GM12878 (cell line): ENCODE measurements around the gene CLSTN2. TPM values are rescaled to one million over a fixed set of nuclear protein-coding genes. Genes with fewer than 3 reads are reported as not detected.

Experiments used
- ATAC-seq: fragments of 200-7000 bp; cut with Tn5 transposase; 3 replicates; pipeline ENCODE4 v1.9.1; 2020; ENCODE audit warnings: mild to moderate bottlenecking, moderate library complexity
- BruUV-seq: library from RNA; stranded (reverse); fragments of 400-500 nt; replicated peaks from 2 replicates; lab custom pipeline; 2021; lab: Mats Ljungman, UMichigan
- CTCF ChIA-PET: fragments of 300-600 bp; sonication (Branson Sonifier 250); formaldehyde crosslinking; extraction: SDS; loops from one replicate; lab custom pipeline; 2021; ENCODE audit warnings: inconsistent platforms; lab: Yijun Ruan, JAX
- POLR2A ChIA-PET: fragments of 350-600 bp; formaldehyde crosslinking; extraction: SDS; loops from one replicate; lab custom pipeline; 2021; ENCODE audit warnings: inconsistent platforms; lab: Charles Lee
- RAD21 ChIA-PET: fragments of 300-600 bp; sonication (Branson Sonifier 250); formaldehyde crosslinking; loops from one replicate; lab custom pipeline; 2023; ENCODE audit warnings: antibody characterized with exemption; ENCODE audit not compliant: unreplicated experiment; lab: Charles Lee
- SMC1A ChIA-PET: fragments of 300-600 bp; sonication (Branson Sonifier 250); formaldehyde crosslinking; loops from one replicate; lab custom pipeline; 2023; ENCODE audit not compliant: unreplicated experiment, uncharacterized antibody; lab: Charles Lee
- DNase-seq: peaks from one replicate; pipeline ENCODE4 v3.0.0-alpha.2; 2011; ENCODE audit warnings: low read depth, low spot score
- FAIRE-seq: peaks from 3 replicates; lab custom pipeline; 2011; peaks lifted over from hg19 to GRCh38; lab: Jason Lieb, UNC
- H2AFZ ChIP-seq: 2 replicates; pipeline ENCODE4 v1.6.0; 2011; ENCODE audit warnings: low read depth, low read length, control low read depth; ENCODE audit not compliant: control insufficient read depth
- H3K27ac ChIP-seq: 2 replicates; pipeline ENCODE4 v1.5.1; 2011; ENCODE audit warnings: control low read depth; ENCODE audit not compliant: control insufficient read depth, insufficient read depth
- H3K27me3 ChIP-seq, 2 experiments: replicated peaks in 1 of 2; 2 replicates each; pipeline versions ENCODE4 v1.6.0 to v1.6.1; 2011; ENCODE audit warnings: low read length in 1 of 2; ENCODE audit not compliant: control insufficient read depth in 2 of 2, insufficient read depth in 2 of 2
- H3K36me3 ChIP-seq, 2 experiments: 2 replicates each; pipeline ENCODE4 v1.5.1; 2011; ENCODE audit warnings: low read length in 1 of 2; ENCODE audit not compliant: control insufficient read depth in 2 of 2, insufficient read depth in 2 of 2
- H3K4me1 ChIP-seq: 2 replicates; pipeline ENCODE4 v1.6.1; 2011; ENCODE audit warnings: mild to moderate bottlenecking, low read length, moderate library complexity, mixed read lengths; ENCODE audit not compliant: control insufficient read depth, insufficient read depth
- H3K4me2 ChIP-seq: 2 replicates; pipeline ENCODE4 v1.6.0; 2011; ENCODE audit warnings: control low read depth; ENCODE audit not compliant: control insufficient read depth, insufficient read depth
- H3K4me3 ChIP-seq: fragments of 200-600 bp; sonication (generic); 2 replicates; pipeline ENCODE4 v1.5.1; 2016
- H3K79me2 ChIP-seq: 2 replicates; pipeline ENCODE4 v1.6.0; 2011; ENCODE audit warnings: low read length; ENCODE audit not compliant: control insufficient read depth, insufficient read depth
- H3K9ac ChIP-seq: 2 replicates; pipeline ENCODE4 v1.8.0; 2011; ENCODE audit warnings: low read length, control low read depth, mixed read lengths; ENCODE audit not compliant: control insufficient read depth, insufficient read depth
- H3K9me3 ChIP-seq: replicated peaks from 3 replicates; pipeline ENCODE4 v1.5.1; 2011; ENCODE audit warnings: mild to moderate bottlenecking, low read length; ENCODE audit not compliant: control insufficient read depth, insufficient read depth
- H4K20me1 ChIP-seq: 2 replicates; pipeline ENCODE4 v1.6.0; 2011; ENCODE audit not compliant: control insufficient read depth, insufficient read depth
- ATF7 ChIP-seq: fragments of 450-650 bp; IDR thresholded peaks from 2 replicates; pipeline ENCODE4 v1.6.1; 2016; ENCODE audit warnings: low read depth, mild to moderate bottlenecking
- CHD1 ChIP-seq: IDR thresholded peaks from 2 replicates; pipeline ENCODE4 v1.6.1; 2012; ENCODE audit warnings: low read depth, low read length, improper control_type of control experiment
- IKZF1 ChIP-seq: fragments of 450-650 bp; conservative IDR thresholded peaks from 2 replicates; pipeline ENCODE4 v1.6.1; 2017; ENCODE audit warnings: antibody characterized with exemption, mild to moderate bottlenecking
- MTA2 ChIP-seq: fragments of 450-650 bp; IDR thresholded peaks from 2 replicates; pipeline ENCODE4 v1.6.1; 2016; ENCODE audit warnings: low read depth, mild to moderate bottlenecking, moderate library complexity
- MTA3 ChIP-seq: IDR thresholded peaks from 2 replicates; pipeline ENCODE4 v1.6.1; 2012; ENCODE audit warnings: low read length, inconsistent platforms, borderline replicate concordance
- SIN3A ChIP-seq: IDR thresholded peaks from 2 replicates; pipeline ENCODE4 v1.6.1; 2012; ENCODE audit warnings: low read depth, low read length, improper control_type of control experiment
- SREBF2 ChIP-seq: IDR thresholded peaks from 2 replicates; pipeline ENCODE4 v1.6.1; 2012; ENCODE audit warnings: mild to moderate bottlenecking, low read length
- YBX1 ChIP-seq: fragments of 450-650 bp; IDR thresholded peaks from 2 replicates; pipeline ENCODE4 v1.6.1; 2016; ENCODE audit warnings: antibody characterized with exemption
- WGBS: methylation state at CpG from one replicate; pipeline ENCODE4 v1.1.6; 2016; ENCODE audit warnings: low lambda C conversion rate; ENCODE audit not compliant: insufficient replicate concordance, insufficient coverage; ENCODE audit errors: missing lambda C conversion rate; 5-methylcytosine and 5-hydroxymethylcytosine counted together
- in situ Hi-C: fragments of 300-500 bp; cut with MboI; formaldehyde crosslinking; loops from 9 replicates; pipeline ENCODE4 v1.14.3; 2018; ENCODE audit warnings: mixed read lengths
- intact Hi-C: fragments of 100-400 bp; cut with micrococcal nuclease; formaldehyde crosslinking; loops from one replicate; pipeline ENCODE4 v1.14.2; 2022; ENCODE audit not compliant: unreplicated experiment
- polyA plus RNA-seq, 11 experiments: library from polyadenylated mRNA; depleted of rRNA in 4 of 11; unstranded in 6 of 11; stranded (reverse) in 5 of 11; fragments of >200 nt; fragmentation: Nextera tagmentation in 4 of 11; fragmentation: Illumina TruSeq in 1 of 11; extraction: Ambion mirVana in 4 of 11; extraction: Trizol in 1 of 11; gene quantifications; 1 replicate in 1 of 11; 2 replicates in 10 of 11; pipeline versions ENCODE4 v1.2.1 to v1.2.3, GENCODE V29; 2011 to 2016; ENCODE audit warnings: inconsistent platforms in 2 of 11, missing spikeins in 2 of 11, low read depth in 1 of 11
- total RNA-seq, 4 experiments: library from RNA; depleted of rRNA in 3 of 4; stranded (reverse); fragments of >200 nt in 3 of 4; fragmentation: Illumina TruSeq in 1 of 4; extraction: Trizol in 1 of 4; gene quantifications; 2 replicates each; pipeline versions ENCODE4 v1.2.1 to v1.2.3, GENCODE V29; 2013 to 2021

Gene CLSTN2
- total and polyA plus RNA-seq, 10 of the 15 experiments (the other 5 are each of a cell fraction or from before 2014, with no cell fraction given): under 0.01 to 0.10 (median under 0.01) TPM; not detected in 5

DNA sequence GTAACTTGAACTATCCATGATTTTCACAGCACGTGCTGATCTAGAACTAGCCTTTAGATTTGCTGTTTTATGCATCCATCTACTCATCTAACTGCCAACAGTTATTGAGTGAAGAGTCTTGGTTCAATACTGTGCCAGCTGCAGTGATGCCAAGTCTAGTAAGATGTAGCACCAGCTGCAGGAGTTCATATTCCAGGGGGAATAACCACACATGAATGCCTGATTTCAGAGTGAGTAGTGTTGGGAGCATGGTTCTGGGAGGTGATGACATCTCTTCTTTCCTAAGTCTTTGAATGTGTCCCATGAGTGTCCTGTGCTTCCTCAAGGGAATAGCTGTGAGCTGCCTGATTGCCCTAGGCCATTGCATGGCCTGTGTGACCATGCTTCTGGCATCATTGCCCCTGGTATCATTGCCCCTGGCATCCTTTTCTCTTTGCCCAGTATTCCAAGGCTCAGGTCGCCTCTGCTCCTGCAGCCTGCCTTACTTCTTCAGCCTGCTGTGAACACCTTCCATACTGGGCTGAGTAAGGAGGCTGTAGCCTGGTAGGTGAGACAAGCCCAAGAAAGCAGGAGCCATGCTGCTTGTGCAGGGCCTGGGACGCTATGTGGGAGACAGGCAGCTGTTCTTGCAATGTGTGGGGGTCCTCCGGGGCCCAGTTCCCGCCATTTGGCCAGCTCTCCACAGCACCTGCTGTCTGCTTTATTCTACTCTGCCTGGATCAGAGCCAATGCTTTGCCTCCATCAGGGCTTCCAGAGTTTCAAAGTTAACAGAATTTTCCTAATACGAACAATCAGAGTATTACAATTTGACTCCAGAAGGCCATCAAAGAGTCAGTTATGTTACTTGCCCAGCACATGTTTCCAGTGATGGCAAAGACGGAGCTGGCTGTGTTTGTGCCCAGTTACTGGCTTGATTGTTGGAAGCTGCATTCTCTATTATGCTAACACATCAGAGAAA, 73.2 kb downstream of the CLSTN2 start:
- Histone ChIP-seq H3K27me3 (no peaks in the 10 kb centered on the region; a peak in 1 of 4 replicates), H3K9ac (no peak overlapping the region), H2AFZ (no peak overlapping the region), H3K36me3 (no peaks in the 10 kb centered on the region), H3K27ac (no peak overlapping the region), H3K9me3 (no peaks in the 10 kb centered on the region), H4K20me1 (no peaks in the 10 kb centered on the region), H3K79me2 (no peaks in the 10 kb centered on the region), H3K4me2 (no peak overlapping the region), H3K4me3 (no peak overlapping the region), H3K4me1 (no peaks in the 10 kb centered on the region)
- intact Hi-C loops: no loop called here
- CTCF ChIA-PET: interaction anchor here (0.5 to 0.6 kb wide), 2 partner anchors 113 to 1089 kb away, joined by 3 read pairs; no protein-coding TSS in a partner anchor
- FAIRE-seq: no peak
- SMC1A ChIA-PET: no interaction called here
- in situ Hi-C loops: no loop called here
- POLR2A ChIA-PET: no interaction called here
- BruUV-seq: no TSS peak
- TF ChIP-seq IKZF1 (no peak), MTA3 (no peak), CHD1 (no peak), ATF7 (no peak), MTA2 (no peak), SIN3A (no peak), SREBF2 (no peak), YBX1 (no peak)
- RAD21 ChIA-PET: no interaction called here
- 7% methylated on average over 7 of the region's 7 CpGs for WGBS
- no peak for ATAC-seq
- no peak for DNase-seq
